ENCODE data around the gene TEX14. TPM values are rescaled to one million over a fixed set of nuclear protein-coding genes. Genes with fewer than 3 reads are reported as not detected.
A peak's percentile ranks its signal among the peaks of the same experiment; 100 is the strongest.
"Not testable (repeated sequence)": the region's sequence is repeated elsewhere in the genome, so short reads cannot be mapped to it uniquely, and the experiment has no call there.

The TEX14 gene
- polyA plus RNA-seq, 4 donors = 0.03 to 0.41 TPM; not detected in 2

GRCh38 chr17:58667934-58668597 lies 23.8 kb downstream of the TEX14 start:
- Histone ChIP-seq H3K27me3 (ENCODE audit: control insufficient read depth in 3 of 3, insufficient read depth in 3 of 3, low read length in 3 of 3) (no peaks in the 10 kb centered on the region), H3K36me3 (ENCODE audit: control insufficient read depth in 3 of 3, insufficient read depth in 2 of 3, low read depth in 1 of 3, low read length in 3 of 3) (no peaks in the 10 kb centered on the region), H3K4me1 (ENCODE audit: control insufficient read depth in 3 of 3, insufficient read depth in 2 of 3, low read depth in 1 of 3, low read length in 2 of 3) (peaks cover 0 to 6% (median 0%) of the 10 kb centered on the region in 3 donors), H3K4me3 (ENCODE audit: low read depth in 1 of 3, low read length in 3 of 3) (no peak overlapping the region), H3K27ac (ENCODE audit: low read depth in 1 of 3, low read length in 2 of 3) (no peak overlapping the region), H3K9me3 (ENCODE audit: control insufficient read depth in 2 of 2, insufficient read depth in 1 of 2, low read depth in 1 of 2, low read length in 1 of 2) (no peaks in the 10 kb centered on the region)
- no peak for FAIRE-seq
- WGBS, 3 donors = 70 to 76% (median 74%) methylated on average over 1 of the region's 1 CpG
- DNase-seq = no peak

GRCh38 chr17:58666858-58667267 lies 25.0 kb downstream of the TEX14 start:
- H3K9me3 ChIP-seq (ENCODE audit: control insufficient read depth in 2 of 2, insufficient read depth in 1 of 2, low read depth in 1 of 2, low read length in 1 of 2) = no peaks in the 10 kb centered on the region
- DNase-seq (peak; percentile 71 to 81), FAIRE-seq (no peak)
- H3K4me3 ChIP-seq (ENCODE audit: low read depth in 1 of 3, low read length in 3 of 3) = peak overlapping the region in 1 of 3 donors; percentile 22
- no peaks in the 10 kb centered on the region for H3K36me3 ChIP-seq (ENCODE audit: control insufficient read depth in 3 of 3, insufficient read depth in 2 of 3, low read depth in 1 of 3, low read length in 3 of 3)
- peaks cover 0 to 6% (median 0%) of the 10 kb centered on the region in 3 donors for H3K4me1 ChIP-seq (ENCODE audit: control insufficient read depth in 3 of 3, insufficient read depth in 2 of 3, low read depth in 1 of 3, low read length in 2 of 3)
- H3K27me3 ChIP-seq (ENCODE audit: control insufficient read depth in 3 of 3, insufficient read depth in 3 of 3, low read length in 3 of 3) = no peaks in the 10 kb centered on the region
- WGBS, 3 donors = 41 to 47% (median 45%) methylated on average over 19 of the region's 19 CpGs
- peak overlapping the region in 1 of 3 donors; percentile 60 for H3K27ac ChIP-seq (ENCODE audit: low read depth in 1 of 3, low read length in 2 of 3)

- H3K4me1 ChIP-seq (ENCODE audit: control insufficient read depth in 3 of 3, insufficient read depth in 2 of 3, low read depth in 1 of 3, low read length in 2 of 3) = peaks cover 0 to 6% (median 0%) of the 10 kb centered on the region in 3 donors
- FAIRE-seq (no peak), DNase-seq (no peak)
- WGBS, 3 donors = 67 to 80% (median 69%) methylated on average over 25 of the region's 25 CpGs
- no peak overlapping the region for H3K27ac ChIP-seq (ENCODE audit: low read depth in 1 of 3, low read length in 2 of 3)
- H3K9me3 ChIP-seq (ENCODE audit: control insufficient read depth in 2 of 2, insufficient read depth in 1 of 2, low read depth in 1 of 2, low read length in 1 of 2) = no peaks in the 10 kb centered on the region
- no peaks in the 10 kb centered on the region for H3K36me3 ChIP-seq (ENCODE audit: control insufficient read depth in 3 of 3, insufficient read depth in 2 of 3, low read depth in 1 of 3, low read length in 3 of 3)
- peak overlapping the region in 1 of 3 donors; percentile 22 for H3K4me3 ChIP-seq (ENCODE audit: low read depth in 1 of 3, low read length in 3 of 3)
- no peaks in the 10 kb centered on the region for H3K27me3 ChIP-seq (ENCODE audit: control insufficient read depth in 3 of 3, insufficient read depth in 3 of 3, low read length in 3 of 3)
Observed at GRCh38 chr17:58665946-58666857, 25.6 kb downstream of the TEX14 start.

DNA sequence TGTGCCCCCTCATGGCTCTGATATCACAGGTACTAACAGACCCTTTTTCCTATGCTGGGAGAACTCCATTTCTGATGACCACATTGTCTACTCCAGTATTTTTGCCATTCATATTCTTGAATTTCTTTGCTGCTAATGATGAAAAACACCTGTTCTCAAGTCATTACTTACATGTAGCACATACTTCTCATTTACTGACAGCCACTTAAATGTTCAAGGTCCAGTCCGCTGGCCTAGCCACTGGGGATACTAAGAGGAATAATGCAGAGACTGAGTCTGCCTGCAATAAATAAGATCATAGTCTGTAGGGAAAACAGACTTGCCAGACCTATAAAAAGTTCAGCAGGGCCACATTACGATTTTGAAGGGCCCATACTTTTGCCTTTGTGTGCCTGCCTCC lies 27.5 kb downstream of the TEX14 start:
- Histone ChIP-seq H3K9me3 (ENCODE audit: control insufficient read depth in 2 of 2, insufficient read depth in 1 of 2, low read depth in 1 of 2, low read length in 1 of 2) (no peaks in the 10 kb centered on the region), H3K27ac (ENCODE audit: low read depth in 1 of 3, low read length in 2 of 3) (peak overlapping the region in 1 of 3 donors; percentile 3), H3K4me3 (ENCODE audit: low read depth in 1 of 3, low read length in 3 of 3) (no peak overlapping the region), H3K36me3 (ENCODE audit: control insufficient read depth in 3 of 3, insufficient read depth in 2 of 3, low read depth in 1 of 3, low read length in 3 of 3) (no peaks in the 10 kb centered on the region), H3K27me3 (ENCODE audit: control insufficient read depth in 3 of 3, insufficient read depth in 3 of 3, low read length in 3 of 3) (no peaks in the 10 kb centered on the region), H3K4me1 (ENCODE audit: control insufficient read depth in 3 of 3, insufficient read depth in 2 of 3, low read depth in 1 of 3, low read length in 2 of 3) (peaks cover 0 to 6% (median 0%) of the 10 kb centered on the region in 3 donors)
- WGBS, 3 donors = 23 to 53% (median 43%) methylated on average over 2 of the region's 2 CpGs
- FAIRE-seq (no peak), DNase-seq (peak; percentile 26 to 68)

GRCh38 chr17:58661499-58661898 lies 30.3 kb downstream of the TEX14 start:
- no peak for FAIRE-seq

GRCh38 chr17:58660621-58661020 lies 31.2 kb downstream of the TEX14 start:
- no peak for DNase-seq
- peaks cover 0 to 6% (median 0%) of the 10 kb centered on the region in 3 donors for H3K4me1 ChIP-seq (ENCODE audit: control insufficient read depth in 3 of 3, insufficient read depth in 2 of 3, low read depth in 1 of 3, low read length in 2 of 3)
- FAIRE-seq = no peak
- H3K4me3 ChIP-seq (ENCODE audit: low read depth in 1 of 3, low read length in 3 of 3) = no peak overlapping the region
- H3K9me3 ChIP-seq (ENCODE audit: control insufficient read depth in 2 of 2, insufficient read depth in 1 of 2, low read depth in 1 of 2, low read length in 1 of 2) = peaks cover 0 to 10% of the 10 kb centered on the region in 2 donors
- H3K27ac ChIP-seq (ENCODE audit: low read depth in 1 of 3, low read length in 2 of 3) = no peak overlapping the region
- whole genome bisulfite sequencing, 3 donors = 89 to 91% (median 91%) methylated on average over 4 of the region's 4 CpGs
- H3K27me3 ChIP-seq (ENCODE audit: control insufficient read depth in 3 of 3, insufficient read depth in 3 of 3, low read length in 3 of 3) = no peaks in the 10 kb centered on the region
- no peaks in the 10 kb centered on the region for H3K36me3 ChIP-seq (ENCODE audit: control insufficient read depth in 3 of 3, insufficient read depth in 2 of 3, low read depth in 1 of 3, low read length in 3 of 3)

More at GRCh38 chr17:58661499-58661898, 30.3 kb downstream of the TEX14 start:
- WGBS, 3 donors = 94 to 97% (median 96%) methylated on average over 26 of the region's 26 CpGs
- DNase-seq = no peak
- H3K27me3 ChIP-seq (ENCODE audit: control insufficient read depth in 3 of 3, insufficient read depth in 3 of 3, low read length in 3 of 3) = no peaks in the 10 kb centered on the region
- H3K36me3 ChIP-seq (ENCODE audit: control insufficient read depth in 3 of 3, insufficient read depth in 2 of 3, low read depth in 1 of 3, low read length in 3 of 3) = no peaks in the 10 kb centered on the region
- H3K9me3 ChIP-seq (ENCODE audit: control insufficient read depth in 2 of 2, insufficient read depth in 1 of 2, low read depth in 1 of 2, low read length in 1 of 2) = peaks cover 0 to 10% of the 10 kb centered on the region in 2 donors
- H3K4me3 ChIP-seq (ENCODE audit: low read depth in 1 of 3, low read length in 3 of 3) = no peak overlapping the region
- peaks cover 0 to 6% (median 0%) of the 10 kb centered on the region in 3 donors for H3K4me1 ChIP-seq (ENCODE audit: control insufficient read depth in 3 of 3, insufficient read depth in 2 of 3, low read depth in 1 of 3, low read length in 2 of 3)
- no peak overlapping the region for H3K27ac ChIP-seq (ENCODE audit: low read depth in 1 of 3, low read length in 2 of 3)

DNA sequence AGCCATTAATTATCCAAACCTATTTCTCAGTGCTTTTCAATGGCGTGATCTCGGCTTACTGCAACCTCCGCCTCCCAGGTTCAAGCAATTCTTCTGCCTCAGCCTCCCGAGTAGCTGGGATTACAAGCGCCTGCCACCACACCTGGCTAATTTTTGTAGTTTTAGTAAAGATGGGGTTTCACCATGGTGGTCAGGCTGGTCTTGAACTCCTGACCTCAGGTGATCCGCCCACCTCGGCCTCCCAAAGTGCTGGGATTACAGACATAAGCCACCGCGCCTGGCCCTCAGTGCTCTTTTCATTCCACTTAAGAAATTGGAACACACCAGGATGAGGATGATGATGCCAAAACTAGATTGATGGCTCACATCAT lies 32.1 kb downstream of the TEX14 start:
- DNase-seq; H3K27me3 ChIP-seq (ENCODE audit: control insufficient read depth in 3 of 3, insufficient read depth in 3 of 3, low read length in 3 of 3); H3K36me3 ChIP-seq (ENCODE audit: control insufficient read depth in 3 of 3, insufficient read depth in 2 of 3, low read depth in 1 of 3, low read length in 3 of 3); H3K4me1 ChIP-seq (ENCODE audit: control insufficient read depth in 3 of 3, insufficient read depth in 2 of 3, low read depth in 1 of 3, low read length in 2 of 3); FAIRE-seq: not testable (repeated sequence)
- Histone ChIP-seq H3K4me3 (ENCODE audit: low read depth in 1 of 3, low read length in 3 of 3) (peak overlapping the region in 1 of 3 donors; percentile 46), H3K9me3 (ENCODE audit: control insufficient read depth in 2 of 2, insufficient read depth in 1 of 2, low read depth in 1 of 2, low read length in 1 of 2) (peaks cover 0 to 10% of the 10 kb centered on the region in 2 donors), H3K27ac (ENCODE audit: low read depth in 1 of 3, low read length in 2 of 3) (peak overlapping the region in 1 of 3 donors; percentile 79)
- WGBS, 3 donors = 19 to 28% (median 20%) methylated on average over 9 of the region's 9 CpGs
